Body of pancreas (tissue), 4 donors: Measurements from ENCODE around the gene ALDH8A1. TPM values are rescaled to one million over a fixed set of nuclear protein-coding genes. Genes with fewer than 3 reads are reported as not detected.

Experiments used
- ATAC-seq: fragments of 150-250 bp; one replicate; pipeline ENCODE4 v1.9.1; 2016
- DNase-seq, 4 donors: peaks; one replicate each; pipeline ENCODE4 v3.0.0-alpha.2; 2019
- H3K27ac ChIP-seq, 4 donors: fragments of 200-600 bp; sonication (generic); 1 replicate in 3 of 4; 2 replicates in 1 of 4; pipeline versions ENCODE4 v1.5.1 to v1.6.1; 2016 to 2019; ENCODE audit warnings: mild to moderate bottlenecking in 1 of 4, mixed read lengths in 1 of 4, moderate library complexity in 1 of 4
- H3K27me3 ChIP-seq, 2 donors: fragments of 200-600 bp; sonication (generic); one replicate each; pipeline ENCODE4 v1.6.0; 2016; ENCODE audit warnings: mild to moderate bottlenecking in 1 of 2
- H3K36me3 ChIP-seq, 2 donors: fragments of 200-600 bp; sonication (generic); replicated peaks in 1 of 2; 2 replicates each; pipeline ENCODE4 v1.5.1; 2016; ENCODE audit warnings: low read depth in 2 of 2; ENCODE audit not compliant: insufficient read depth in 1 of 2
- H3K4me1 ChIP-seq: fragments of 200-600 bp; sonication (generic); one replicate; pipeline ENCODE4 v1.6.0; 2016
- H3K4me3 ChIP-seq, 2 donors: fragments of 200-600 bp; sonication (generic); 1 replicate in 1 of 2; 2 replicates in 1 of 2; pipeline ENCODE4 v1.5.1; 2016 to 2019
- H3K9me3 ChIP-seq, 3 donors: fragments of 200-600 bp; sonication (generic); 1 replicate in 2 of 3; 2 replicates in 1 of 3; pipeline ENCODE4 v1.5.1; 2016
- CTCF ChIP-seq, 7 experiments: fragments of 450-650 bp in 4 of 7; fragments of 200-600 bp in 3 of 7; sonication (generic) in 3 of 7; IDR thresholded peaks; one replicate each; pipeline ENCODE4 v1.5.1; 2016 to 2019; ENCODE audit warnings: antibody characterized with exemption in 7 of 7
- POLR2A ChIP-seq, 3 donors: fragments of 450-650 bp; IDR thresholded peaks; one replicate each; pipeline ENCODE4 v1.6.1; 2016; ENCODE audit warnings: antibody characterized with exemption in 3 of 3, mild to moderate bottlenecking in 2 of 3
- WGBS, 2 donors: methylation state at CpG; one replicate each; pipeline ENCODE4 v1.1.5; 2017; 5-methylcytosine and 5-hydroxymethylcytosine counted together
- intact Hi-C: fragments of 100-400 bp; cut with DNase I; formaldehyde crosslinking; loops from one replicate; pipeline ENCODE4 v1.15.1; 2023
- total RNA-seq, 2 donors: library from RNA; depleted of rRNA; stranded (reverse); fragments of >200 nt; gene quantifications; one replicate each; pipeline ENCODE4 v1.1.0, GENCODE V29; 2016

ALDH8A1 gene
- total RNA-seq, 2 donors from 2014 or later, result 0.26 to 0.66 TPM

- TF ChIP-seq POLR2A (IDR thresholded peaks at IDR 0.05) (no peak), CTCF (IDR thresholded peaks at IDR 0.05) (no peak)
- 87 to 97% methylated on average over 2 of the region's 2 CpGs for WGBS, 2 donors
- Histone ChIP-seq H3K4me1 (no peaks in the 10 kb centered on the region), H3K9me3 (no peaks in the 10 kb centered on the region), H3K27me3 (no peaks in the 10 kb centered on the region), H3K27ac (no peak overlapping the region), H3K4me3 (no peak overlapping the region), H3K36me3 (no peaks in the 10 kb centered on the region)
- ATAC-seq (no peak), DNase-seq (no peak)
- intact Hi-C loops, result no loop called here
Measured at GRCh38 chr6:134896910-134897309, 53.0 kb downstream of the ALDH8A1 start.

GRCh38 chr6:134894800-134895199 is 55.1 kb downstream of the ALDH8A1 start:
- no peaks in the 10 kb centered on the region for H3K27me3 ChIP-seq
- 87 to 93% methylated on average over 1 of the region's 1 CpG for WGBS, 2 donors
- no peaks in the 10 kb centered on the region for H3K36me3 ChIP-seq
- intact Hi-C loops, result no loop called here
- no peak overlapping the region for H3K27ac ChIP-seq
- no peak overlapping the region for H3K4me3 ChIP-seq
- ATAC-seq (no peak), DNase-seq (no peak)
- H3K4me1 ChIP-seq, result no peaks in the 10 kb centered on the region
- no peaks in the 10 kb centered on the region for H3K9me3 ChIP-seq
- TF ChIP-seq POLR2A (IDR thresholded peaks at IDR 0.05), result no peak
- TF ChIP-seq CTCF (IDR thresholded peaks at IDR 0.05), result no peak

DNA sequence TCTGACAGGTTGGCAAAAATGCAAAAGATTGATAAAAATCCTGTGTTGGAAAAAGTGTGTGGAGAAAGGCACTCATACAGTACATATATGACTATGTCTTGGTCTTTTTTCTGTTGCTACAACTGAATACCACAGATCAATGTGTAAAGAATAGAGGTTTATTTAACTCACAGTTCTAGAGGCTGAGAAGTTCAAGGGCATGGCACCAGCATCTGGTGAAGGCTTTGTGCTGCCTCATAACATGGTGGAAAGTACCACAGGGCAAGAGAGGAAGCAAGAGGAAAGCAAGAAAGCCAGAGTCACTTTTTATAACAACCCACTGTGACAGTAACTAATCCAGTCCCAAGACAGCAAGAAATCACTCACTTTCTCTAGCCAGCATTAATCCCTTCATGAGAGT is 57.5 kb downstream of the ALDH8A1 start:
- H3K9me3 ChIP-seq, result no peaks in the 10 kb centered on the region
- intact Hi-C loops, result no loop called here
- ATAC-seq, result no peak
- H3K27ac ChIP-seq, result no peak overlapping the region
- TF ChIP-seq CTCF (IDR thresholded peaks at IDR 0.05) (no peak), POLR2A (IDR thresholded peaks at IDR 0.05) (no peak)
- no peak for DNase-seq
- H3K4me1 ChIP-seq, result no peaks in the 10 kb centered on the region
- H3K4me3 ChIP-seq, result no peak overlapping the region
- no peaks in the 10 kb centered on the region for H3K27me3 ChIP-seq
- H3K36me3 ChIP-seq, result no peaks in the 10 kb centered on the region

DNA sequence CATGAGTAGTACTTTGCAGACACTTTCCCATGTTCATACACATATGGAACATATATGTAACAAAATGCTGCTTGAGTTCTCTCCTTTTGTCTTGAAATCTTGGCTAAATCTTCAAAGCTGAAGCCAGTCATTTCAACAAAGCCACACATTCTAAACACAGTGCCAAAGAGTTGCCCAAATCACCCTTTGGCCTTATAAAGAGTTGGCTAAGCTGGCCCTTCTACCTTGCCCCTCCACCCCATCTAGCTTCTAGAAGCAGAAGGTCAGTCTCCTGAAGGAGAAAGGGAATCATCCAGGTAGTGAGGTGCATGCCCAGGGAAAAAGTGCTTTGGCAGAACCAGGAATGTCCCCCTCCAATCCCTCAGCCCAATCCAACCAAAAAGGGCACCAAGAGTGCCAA is 58.3 kb downstream of the ALDH8A1 start:
- no peak for DNase-seq
- Histone ChIP-seq H3K27me3 (no peaks in the 10 kb centered on the region), H3K27ac (no peak overlapping the region), H3K4me3 (no peak overlapping the region), H3K4me1 (no peaks in the 10 kb centered on the region), H3K9me3 (no peaks in the 10 kb centered on the region), H3K36me3 (no peaks in the 10 kb centered on the region)
- intact Hi-C loops, result no loop called here
- TF ChIP-seq CTCF (IDR thresholded peaks at IDR 0.05) (no peak), POLR2A (IDR thresholded peaks at IDR 0.05) (no peak)
- ATAC-seq, result no peak

DNA sequence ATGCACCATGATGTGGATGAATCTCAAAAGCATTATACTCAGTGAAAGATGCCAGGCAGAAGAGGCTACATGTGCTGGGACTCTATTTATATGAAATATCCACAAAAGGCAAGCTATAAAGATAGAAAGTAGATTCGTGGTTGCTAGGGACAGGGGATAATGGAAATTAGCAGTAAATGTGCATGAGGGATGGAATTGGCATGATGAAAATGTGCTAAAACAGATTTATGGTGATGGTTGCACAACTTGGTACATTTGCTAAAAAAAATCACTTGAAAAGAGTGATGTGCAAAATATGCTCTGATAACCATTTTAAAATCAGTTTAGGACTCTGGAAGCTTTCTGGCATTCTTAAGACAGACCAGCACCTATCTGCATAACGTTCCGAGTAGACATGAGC is 61.6 kb downstream of the ALDH8A1 start:
- no peak for ATAC-seq
- Histone ChIP-seq H3K27me3 (no peaks in the 10 kb centered on the region), H3K9me3 (no peaks in the 10 kb centered on the region), H3K36me3 (no peaks in the 10 kb centered on the region), H3K4me3 (no peak overlapping the region), H3K27ac (no peak overlapping the region), H3K4me1 (no peaks in the 10 kb centered on the region)
- WGBS, 2 donors, result 59 to 73% methylated on average over 3 of the region's 3 CpGs
- DNase-seq, result no peak
- intact Hi-C loops, result no loop called here
- TF ChIP-seq POLR2A (IDR thresholded peaks at IDR 0.05), result no peak
